Measurements from ENCODE around the gene LILRA1.

DNA sequence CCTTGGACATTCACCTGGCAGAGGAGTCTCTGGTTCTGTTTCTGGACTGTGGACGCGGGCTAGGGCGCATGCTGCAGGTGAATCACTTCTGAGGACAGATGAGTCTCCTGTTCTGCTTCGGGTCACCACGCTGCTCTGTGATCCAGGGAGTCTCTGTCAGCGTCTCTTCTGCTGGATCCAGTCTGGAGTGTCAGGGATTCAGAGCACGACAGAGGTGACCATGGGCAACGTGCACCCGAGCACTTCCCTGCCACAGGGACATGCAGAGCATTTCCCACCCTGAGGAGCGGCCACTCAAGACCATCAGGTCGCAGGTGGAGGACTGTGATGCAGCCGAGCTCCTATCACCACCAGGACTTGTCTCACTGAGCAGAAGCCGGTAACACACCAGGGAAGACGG is 44.2 kb upstream of the LILRA1 start:
- TF ChIP-seq, protein P1, sequence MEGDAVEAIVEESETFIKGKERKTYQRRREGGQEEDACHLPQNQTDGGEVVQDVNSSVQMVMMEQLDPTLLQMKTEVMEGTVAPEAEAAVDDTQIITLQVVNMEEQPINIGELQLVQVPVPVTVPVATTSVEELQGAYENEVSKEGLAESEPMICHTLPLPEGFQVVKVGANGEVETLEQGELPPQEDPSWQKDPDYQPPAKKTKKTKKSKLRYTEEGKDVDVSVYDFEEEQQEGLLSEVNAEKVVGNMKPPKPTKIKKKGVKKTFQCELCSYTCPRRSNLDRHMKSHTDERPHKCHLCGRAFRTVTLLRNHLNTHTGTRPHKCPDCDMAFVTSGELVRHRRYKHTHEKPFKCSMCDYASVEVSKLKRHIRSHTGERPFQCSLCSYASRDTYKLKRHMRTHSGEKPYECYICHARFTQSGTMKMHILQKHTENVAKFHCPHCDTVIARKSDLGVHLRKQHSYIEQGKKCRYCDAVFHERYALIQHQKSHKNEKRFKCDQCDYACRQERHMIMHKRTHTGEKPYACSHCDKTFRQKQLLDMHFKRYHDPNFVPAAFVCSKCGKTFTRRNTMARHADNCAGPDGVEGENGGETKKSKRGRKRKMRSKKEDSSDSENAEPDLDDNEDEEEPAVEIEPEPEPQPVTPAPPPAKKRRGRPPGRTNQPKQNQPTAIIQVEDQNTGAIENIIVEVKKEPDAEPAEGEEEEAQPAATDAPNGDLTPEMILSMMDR (IDR thresholded peaks at IDR 0.05) = no peak
- TF ChIP-seq POLR2A (IDR thresholded peaks at IDR 0.05) = no peak
